Gastroesophageal sphincter (tissue), 3 donors: ENCODE results near the gene RGS12.

Source experiments
- CTCF ChIP-seq, 4 experiments: fragments of 200-600 bp in 2 of 4; fragments of 450-650 bp in 2 of 4; sonication (generic) in 1 of 4; IDR thresholded peaks; one replicate each; pipeline ENCODE4 v1.5.1; 2017 to 2019; ENCODE audit warnings: antibody characterized with exemption in 4 of 4, mild to moderate bottlenecking in 2 of 4, moderate library complexity in 2 of 4
- EP300 ChIP-seq: sonication (generic); formaldehyde crosslinking; IDR thresholded peaks from one replicate; pipeline ENCODE4 v1.6.1; 2017; ENCODE audit warnings: antibody characterized with exemption, mild to moderate bottlenecking
- POLR2A ChIP-seq, 2 donors: fragments of 450-650 bp; IDR thresholded peaks; one replicate each; pipeline ENCODE4 v1.6.1; 2017; ENCODE audit warnings: antibody characterized with exemption in 2 of 2, mild to moderate bottlenecking in 2 of 2, moderate library complexity in 1 of 2
- POLR2AphosphoS5 ChIP-seq: sonication (generic); formaldehyde crosslinking; IDR thresholded peaks from one replicate; pipeline ENCODE4 v1.6.1; 2017; ENCODE audit warnings: antibody characterized with exemption

- no peak for TF ChIP-seq CTCF (IDR thresholded peaks at IDR 0.05)
- TF ChIP-seq POLR2A (IDR thresholded peaks at IDR 0.05): no peak
- TF ChIP-seq POLR2AphosphoS5: no peak
- TF ChIP-seq EP300: no peak
These were observed 751 bp upstream of the RGS12 start for GRCh38 chr4:3291969-3292570.
